ENCODE data around the gene PRDM16.

GRCh38 chr1:3148171-3148570 is 79.2 kb downstream of the PRDM16 start:
- TF ChIP-seq, protein P1, sequence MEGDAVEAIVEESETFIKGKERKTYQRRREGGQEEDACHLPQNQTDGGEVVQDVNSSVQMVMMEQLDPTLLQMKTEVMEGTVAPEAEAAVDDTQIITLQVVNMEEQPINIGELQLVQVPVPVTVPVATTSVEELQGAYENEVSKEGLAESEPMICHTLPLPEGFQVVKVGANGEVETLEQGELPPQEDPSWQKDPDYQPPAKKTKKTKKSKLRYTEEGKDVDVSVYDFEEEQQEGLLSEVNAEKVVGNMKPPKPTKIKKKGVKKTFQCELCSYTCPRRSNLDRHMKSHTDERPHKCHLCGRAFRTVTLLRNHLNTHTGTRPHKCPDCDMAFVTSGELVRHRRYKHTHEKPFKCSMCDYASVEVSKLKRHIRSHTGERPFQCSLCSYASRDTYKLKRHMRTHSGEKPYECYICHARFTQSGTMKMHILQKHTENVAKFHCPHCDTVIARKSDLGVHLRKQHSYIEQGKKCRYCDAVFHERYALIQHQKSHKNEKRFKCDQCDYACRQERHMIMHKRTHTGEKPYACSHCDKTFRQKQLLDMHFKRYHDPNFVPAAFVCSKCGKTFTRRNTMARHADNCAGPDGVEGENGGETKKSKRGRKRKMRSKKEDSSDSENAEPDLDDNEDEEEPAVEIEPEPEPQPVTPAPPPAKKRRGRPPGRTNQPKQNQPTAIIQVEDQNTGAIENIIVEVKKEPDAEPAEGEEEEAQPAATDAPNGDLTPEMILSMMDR (IDR thresholded peaks at IDR 0.05): no peak
- no peak for TF ChIP-seq POLR2A (IDR thresholded peaks at IDR 0.05)
